Measurements from ENCODE around the gene COL8A1. TPM values are rescaled to one million over a fixed set of nuclear protein-coding genes. Genes with fewer than 3 reads are reported as not detected.

COL8A1 gene
- total RNA-seq, 1 donor from 2014 or later, result 3,403 TPM

GRCh38 chr3:99758502-99759177 lies 120.2 kb downstream of the COL8A1 start:
- no peak for DNase-seq (ENCODE audit: extremely low spot score, unreplicated experiment)
- Mint-ChIP-seq H3K36me3 (ENCODE audit: unreplicated experiment) (peaks cover 59% of the 10 kb centered on the region), H3K9me3 (ENCODE audit: unreplicated experiment) (no peaks in the 10 kb centered on the region), H3K27ac (ENCODE audit: unreplicated experiment) (peak overlapping the region; percentile 83), H3K27me3 (ENCODE audit: unreplicated experiment) (no peaks in the 10 kb centered on the region), H3K4me1 (ENCODE audit: unreplicated experiment) (peaks cover 85% of the 10 kb centered on the region), H3K4me3 (ENCODE audit: unreplicated experiment) (no peak overlapping the region)
- TF ChIP-seq CTCF (IDR thresholded peaks at IDR 0.05), result no peak

GRCh38 chr3:99760031-99760430 lies 121.6 kb downstream of the COL8A1 start:
- peak overlapping the region; percentile 83 for H3K27ac Mint-ChIP-seq (ENCODE audit: unreplicated experiment)
- H3K36me3 Mint-ChIP-seq (ENCODE audit: unreplicated experiment), result peaks cover 62% of the 10 kb centered on the region
- H3K4me1 Mint-ChIP-seq (ENCODE audit: unreplicated experiment), result peaks cover 86% of the 10 kb centered on the region
- no peak for TF ChIP-seq CTCF (IDR thresholded peaks at IDR 0.05)
- DNase-seq (ENCODE audit: extremely low spot score, unreplicated experiment), result no peak
- no peaks in the 10 kb centered on the region for H3K27me3 Mint-ChIP-seq (ENCODE audit: unreplicated experiment)
- no peak overlapping the region for H3K4me3 Mint-ChIP-seq (ENCODE audit: unreplicated experiment)
- no peaks in the 10 kb centered on the region for H3K9me3 Mint-ChIP-seq (ENCODE audit: unreplicated experiment)

- no peak for TF ChIP-seq CTCF (IDR thresholded peaks at IDR 0.05)
- H3K27ac Mint-ChIP-seq (ENCODE audit: unreplicated experiment), result peak overlapping the region; percentile 75
- no peak for DNase-seq (ENCODE audit: extremely low spot score, unreplicated experiment)
- peaks cover 86% of the 10 kb centered on the region for H3K4me1 Mint-ChIP-seq (ENCODE audit: unreplicated experiment)
- H3K36me3 Mint-ChIP-seq (ENCODE audit: unreplicated experiment), result peaks cover 58% of the 10 kb centered on the region
- no peaks in the 10 kb centered on the region for H3K27me3 Mint-ChIP-seq (ENCODE audit: unreplicated experiment)
- no peaks in the 10 kb centered on the region for H3K9me3 Mint-ChIP-seq (ENCODE audit: unreplicated experiment)
- H3K4me3 Mint-ChIP-seq (ENCODE audit: unreplicated experiment), result no peak overlapping the region
These were observed 122.2 kb downstream of the COL8A1 start for GRCh38 chr3:99760629-99761028.

GRCh38 chr3:99761415-99762165 lies 123.2 kb downstream of the COL8A1 start:
- DNase-seq (ENCODE audit: extremely low spot score, unreplicated experiment), result no peak
- Mint-ChIP-seq H3K27me3 (ENCODE audit: unreplicated experiment) (no peaks in the 10 kb centered on the region), H3K4me3 (ENCODE audit: unreplicated experiment) (no peak overlapping the region), H3K4me1 (ENCODE audit: unreplicated experiment) (peaks cover 82% of the 10 kb centered on the region), H3K27ac (ENCODE audit: unreplicated experiment) (peak overlapping the region; percentile 75), H3K9me3 (ENCODE audit: unreplicated experiment) (no peaks in the 10 kb centered on the region), H3K36me3 (ENCODE audit: unreplicated experiment) (peaks cover 52% of the 10 kb centered on the region)
- TF ChIP-seq CTCF (IDR thresholded peaks at IDR 0.05), result no peak

GRCh38 chr3:99762901-99763300 lies 124.5 kb downstream of the COL8A1 start:
- H3K4me1 Mint-ChIP-seq (ENCODE audit: unreplicated experiment), result peaks cover 84% of the 10 kb centered on the region
- no peak overlapping the region for H3K4me3 Mint-ChIP-seq (ENCODE audit: unreplicated experiment)
- no peaks in the 10 kb centered on the region for H3K27me3 Mint-ChIP-seq (ENCODE audit: unreplicated experiment)
- no peaks in the 10 kb centered on the region for H3K9me3 Mint-ChIP-seq (ENCODE audit: unreplicated experiment)
- no peak for TF ChIP-seq CTCF (IDR thresholded peaks at IDR 0.05)
- peaks cover 61% of the 10 kb centered on the region for H3K36me3 Mint-ChIP-seq (ENCODE audit: unreplicated experiment)
- H3K27ac Mint-ChIP-seq (ENCODE audit: unreplicated experiment), result peak overlapping the region; percentile 75
- no peak for DNase-seq (ENCODE audit: extremely low spot score, unreplicated experiment)
